K562 (cell line): ENCODE data around the gene CNOT1. TPM values are rescaled to one million over a fixed set of nuclear protein-coding genes. Genes with fewer than 3 reads are reported as not detected.
A peak's percentile ranks its signal among the peaks of the same experiment; 100 is the strongest.

Source experiments
- BRD4 ChIP-seq: fragments of 200-600 bp; sonication (generic); IDR thresholded peaks from 2 replicates; pipeline ENCODE4 v1.6.1; 2017; ENCODE audit warnings: inconsistent platforms
- CBFB ChIP-seq: sonication (generic); formaldehyde crosslinking; IDR thresholded peaks from 2 replicates; pipeline ENCODE4 v1.4.0; 2020; ENCODE audit warnings: mild to moderate bottlenecking, missing genetic modification reagents
- COPS2 ChIP-seq: fragments of 450-650 bp; conservative IDR thresholded peaks from 2 replicates; pipeline ENCODE4 v1.6.1; 2016; ENCODE audit warnings: mild to moderate bottlenecking, moderate library complexity
- CSDE1 ChIP-seq, 2 experiments: fragments of 450-650 bp; IDR thresholded peaks; 2 replicates each; pipeline ENCODE4 v1.6.1; 2016; ENCODE audit warnings: mild to moderate bottlenecking in 1 of 2
- ELF2 ChIP-seq: fragments of 250-450 bp; sonication (Bioruptor Pico); IDR thresholded peaks from 2 replicates; pipeline ENCODE4 v1.5.0; 2021; ENCODE audit warnings: mild to moderate bottlenecking
- FOSL1 ChIP-seq: fragments of 200-800 bp; sonication (Bioruptor generic); conservative IDR thresholded peaks from 2 replicates; pipeline ENCODE4 v1.6.1; 2016; ENCODE audit warnings: missing genetic modification characterization, missing compliant biosample characterization
- HDAC3 ChIP-seq: fragments of 450-650 bp; IDR thresholded peaks from 2 replicates; pipeline ENCODE4 v1.6.1; 2018; ENCODE audit warnings: borderline replicate concordance, mild to moderate bottlenecking, moderate library complexity; ENCODE audit not compliant: partially characterized antibody
- JUND ChIP-seq, 2 experiments: IDR thresholded peaks; 2 replicates in 1 of 2; 3 replicates in 1 of 2; pipeline ENCODE4 v1.6.1; 2011; ENCODE audit warnings: borderline replicate concordance in 2 of 2, low read depth in 2 of 2, low read length in 2 of 2, improper control_type of control experiment in 1 of 2, missing biosample characterization in 1 of 2, missing genetic modification characterization in 1 of 2, missing genetic modification reagents in 1 of 2
- MAFK ChIP-seq: IDR thresholded peaks from 2 replicates; pipeline ENCODE4 v1.6.1; 2011; ENCODE audit warnings: low read length, improper control_type of control experiment
- MTA2 ChIP-seq: fragments of 450-650 bp; IDR thresholded peaks from 2 replicates; pipeline ENCODE4 v1.6.1; 2016; ENCODE audit warnings: low read depth
- NR1H2 ChIP-seq: sonication (generic); formaldehyde crosslinking; IDR thresholded peaks from 2 replicates; pipeline ENCODE4 v1.4.0; 2020; ENCODE audit warnings: mild to moderate bottlenecking, missing genetic modification reagents
- NR3C1 ChIP-seq: sonication (generic); formaldehyde crosslinking; IDR thresholded peaks from 2 replicates; pipeline ENCODE4 v1.8.1; 2022; ENCODE audit warnings: missing genetic modification reagents
- PRMT5 ChIP-seq: sonication (generic); formaldehyde crosslinking; IDR thresholded peaks from 2 replicates; pipeline ENCODE4 v1.5.0; 2020; ENCODE audit warnings: missing genetic modification reagents
- PTTG1 ChIP-seq: fragments of 450-650 bp; IDR thresholded peaks from 2 replicates; pipeline ENCODE4 v1.6.1; 2016; ENCODE audit warnings: low read depth, mild to moderate bottlenecking, missing genetic modification characterization, missing compliant biosample characterization
- RBBP5 ChIP-seq: fragments of 200-600 bp; sonication (generic); IDR thresholded peaks from 2 replicates; pipeline ENCODE4 v1.6.1; 2012; ENCODE audit warnings: borderline replicate concordance, mild to moderate bottlenecking, low read length, control low read depth, inconsistent platforms; ENCODE audit not compliant: insufficient read depth, poor library complexity, severe bottlenecking
- SIN3A ChIP-seq, 2 experiments: fragments of 150-350 bp in 1 of 2; IDR thresholded peaks; 2 replicates each; pipeline ENCODE4 v1.6.1; 2011 to 2016; ENCODE audit warnings: borderline replicate concordance in 2 of 2, low read depth in 2 of 2, low read length in 2 of 2, mild to moderate bottlenecking in 2 of 2, moderate library complexity in 2 of 2; ENCODE audit not compliant: control insufficient read depth in 1 of 2
- SRF ChIP-seq, 2 experiments: fragments of 250-450, 450-650 bp in 1 of 2; sonication (Bioruptor Pico) in 1 of 2; sonication (generic) in 1 of 2; formaldehyde crosslinking; IDR thresholded peaks; 2 replicates each; pipeline versions ENCODE4 v1.5.0 to v1.5.1; 2020 to 2022; ENCODE audit warnings: mild to moderate bottlenecking in 1 of 2, missing genetic modification reagents in 1 of 2
- TSC22D4 ChIP-seq: fragments of 450-650 bp; IDR thresholded peaks from 2 replicates; pipeline ENCODE4 v1.6.1; 2016; ENCODE audit warnings: missing genetic modification characterization, missing biosample characterization, control low read depth
- XRCC3 ChIP-seq: fragments of 450-650 bp; IDR thresholded peaks from 2 replicates; pipeline ENCODE4 v1.6.1; 2017; ENCODE audit warnings: mild to moderate bottlenecking, moderate library complexity
- XRCC5 ChIP-seq: fragments of 200-400 bp; formaldehyde crosslinking; IDR thresholded peaks from 2 replicates; pipeline ENCODE4 v1.6.1; 2017; ENCODE audit warnings: low read depth, mild to moderate bottlenecking, low read length
- ZBED1 ChIP-seq: IDR thresholded peaks from 2 replicates; pipeline ENCODE4 v1.6.1; 2014
- ZNF134 ChIP-seq: fragments of 250-450 bp; sonication (Bioruptor Pico); conservative IDR thresholded peaks from 2 replicates; pipeline ENCODE4 v1.4.0; 2020
- ZNF507 ChIP-seq: conservative IDR thresholded peaks from 2 replicates; pipeline ENCODE4 v1.6.1; 2017; ENCODE audit warnings: missing genetic modification characterization, missing compliant biosample characterization
- polyA plus RNA-seq, 8 experiments: library from polyadenylated mRNA; depleted of rRNA in 4 of 8; stranded (reverse) in 5 of 8; unstranded in 3 of 8; fragments of >200 nt; fragmentation: Nextera tagmentation in 2 of 8; fragmentation: Illumina TruSeq in 1 of 8; extraction: Ambion mirVana in 2 of 8; extraction: Trizol in 1 of 8; gene quantifications; 2 replicates each; pipeline versions ENCODE4 v1.2.1 to v1.2.3, GENCODE V29; 2011 to 2014; ENCODE audit warnings: inconsistent platforms in 1 of 8, missing spikeins in 1 of 8
- total RNA-seq, 7 experiments: library from RNA; depleted of rRNA in 6 of 7; stranded (reverse); fragments of >200 nt in 6 of 7; fragmentation: Illumina TruSeq in 2 of 7; extraction: Trizol in 2 of 7; gene quantifications; 2 replicates each; pipeline versions ENCODE4 v1.2.1 to v1.2.3, GENCODE V29; 2011 to 2021; ENCODE audit warnings: low replicate concordance in 1 of 7
- TF ChIP-seq, protein P1 (sequence below): sonication (generic); formaldehyde crosslinking; IDR thresholded peaks from 2 replicates; pipeline ENCODE4 v1.8.0; 2022; ENCODE audit warnings: mild to moderate bottlenecking, missing genetic modification reagents
- TF ChIP-seq, protein P2 (sequence below): fragments of 450-650 bp; IDR thresholded peaks from 2 replicates; pipeline ENCODE4 v1.6.1; 2016; ENCODE audit warnings: borderline replicate concordance

Gene CNOT1
- total and polyA plus RNA-seq, 9 of the 15 experiments (the other 6 are each of a cell fraction or from before 2014, with no cell fraction given) = 110 to 270 (median 220) TPM

DNA sequence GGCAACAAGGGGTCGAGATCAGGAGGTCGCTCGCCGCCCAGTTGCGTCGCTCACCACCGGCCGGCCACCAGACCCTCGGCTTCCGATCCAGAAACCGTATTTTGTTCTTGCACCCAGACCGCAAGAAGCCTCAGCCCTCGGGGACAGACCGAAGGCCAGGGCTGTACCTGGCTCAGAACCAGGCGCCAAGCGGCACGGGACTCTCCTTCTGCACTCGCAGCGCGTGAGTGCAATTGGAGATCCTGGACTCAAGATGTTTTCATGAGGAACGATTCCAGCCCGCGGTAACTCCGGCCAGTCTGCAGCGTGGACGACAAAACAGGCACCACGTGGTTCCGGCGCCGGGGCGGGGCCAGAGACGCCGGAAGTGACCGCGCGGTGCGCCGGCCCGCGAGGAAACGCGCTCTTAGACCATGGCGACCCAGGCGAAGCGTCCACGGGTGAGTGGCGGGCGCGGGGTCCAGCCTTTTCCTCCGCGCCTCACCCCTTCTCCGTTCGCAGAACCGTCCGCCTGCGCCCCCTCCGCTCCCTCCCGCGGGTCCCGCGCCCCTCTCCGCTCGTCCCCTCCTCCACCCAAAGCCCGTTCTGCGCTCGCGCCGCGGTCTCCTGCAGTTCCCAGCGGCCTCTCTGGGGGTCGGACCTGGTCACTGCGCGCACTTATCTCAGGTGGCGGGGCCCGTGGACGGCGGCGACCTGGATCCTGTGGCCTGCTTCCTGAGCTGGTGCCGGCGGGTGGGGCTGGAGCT is 114.3 kb downstream of the CNOT1 start, which contains the start of gene SETD6 (continued):
- peak; percentile 34; the same call in 1 of the 2 replicates for TF ChIP-seq ELF2 (CRISPR knock-in tag)
- no peak for TF ChIP-seq ZNF134
- TF ChIP-seq, protein P1, sequence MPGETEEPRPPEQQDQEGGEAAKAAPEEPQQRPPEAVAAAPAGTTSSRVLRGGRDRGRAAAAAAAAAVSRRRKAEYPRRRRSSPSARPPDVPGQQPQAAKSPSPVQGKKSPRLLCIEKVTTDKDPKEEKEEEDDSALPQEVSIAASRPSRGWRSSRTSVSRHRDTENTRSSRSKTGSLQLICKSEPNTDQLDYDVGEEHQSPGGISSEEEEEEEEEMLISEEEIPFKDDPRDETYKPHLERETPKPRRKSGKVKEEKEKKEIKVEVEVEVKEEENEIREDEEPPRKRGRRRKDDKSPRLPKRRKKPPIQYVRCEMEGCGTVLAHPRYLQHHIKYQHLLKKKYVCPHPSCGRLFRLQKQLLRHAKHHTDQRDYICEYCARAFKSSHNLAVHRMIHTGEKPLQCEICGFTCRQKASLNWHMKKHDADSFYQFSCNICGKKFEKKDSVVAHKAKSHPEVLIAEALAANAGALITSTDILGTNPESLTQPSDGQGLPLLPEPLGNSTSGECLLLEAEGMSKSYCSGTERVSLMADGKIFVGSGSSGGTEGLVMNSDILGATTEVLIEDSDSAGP (CRISPR knock-in tag) = peak; percentile 63; the same call in 1 of the 2 replicates
- no peak for TF ChIP-seq BRD4
- no peak for TF ChIP-seq PRMT5
- no peak; the same call in 1 of the 2 replicates for TF ChIP-seq XRCC5
- TF ChIP-seq NR1H2 (CRISPR knock-in tag) = no peak; the same call in 1 of the 2 replicates
- no peak for TF ChIP-seq TSC22D4
- TF ChIP-seq COPS2 = no peak
- no peak for TF ChIP-seq SRF (CRISPR knock-in tag; IDR thresholded peaks at IDR 0.05)
- no peak for TF ChIP-seq JUND (IDR thresholded peaks at IDR 0.05; ENCODE audit: borderline replicate concordance, low read depth, low read length)
- peak; percentile 37; the same call in 1 of the 3 replicates for TF ChIP-seq JUND (tag; IDR thresholded peaks at IDR 0.05; ENCODE audit: borderline replicate concordance, low read depth, low read length)
- TF ChIP-seq CBFB = peak; percentile 93
- no peak for TF ChIP-seq ZNF507
- TF ChIP-seq CSDE1 (IDR thresholded peaks at IDR 0.05) = no peak
- no peak for TF ChIP-seq ZBED1
- peak; percentile 92 to 94 for TF ChIP-seq SIN3A (IDR thresholded peaks at IDR 0.05; ENCODE audit: borderline replicate concordance in 2 of 2, control insufficient read depth in 1 of 2, low read depth in 2 of 2, low read length in 2 of 2)
- no peak for TF ChIP-seq XRCC3
- no peak for TF ChIP-seq MTA2
- TF ChIP-seq HDAC3 = no peak
- TF ChIP-seq FOSL1 = no peak
- TF ChIP-seq, protein P2, sequence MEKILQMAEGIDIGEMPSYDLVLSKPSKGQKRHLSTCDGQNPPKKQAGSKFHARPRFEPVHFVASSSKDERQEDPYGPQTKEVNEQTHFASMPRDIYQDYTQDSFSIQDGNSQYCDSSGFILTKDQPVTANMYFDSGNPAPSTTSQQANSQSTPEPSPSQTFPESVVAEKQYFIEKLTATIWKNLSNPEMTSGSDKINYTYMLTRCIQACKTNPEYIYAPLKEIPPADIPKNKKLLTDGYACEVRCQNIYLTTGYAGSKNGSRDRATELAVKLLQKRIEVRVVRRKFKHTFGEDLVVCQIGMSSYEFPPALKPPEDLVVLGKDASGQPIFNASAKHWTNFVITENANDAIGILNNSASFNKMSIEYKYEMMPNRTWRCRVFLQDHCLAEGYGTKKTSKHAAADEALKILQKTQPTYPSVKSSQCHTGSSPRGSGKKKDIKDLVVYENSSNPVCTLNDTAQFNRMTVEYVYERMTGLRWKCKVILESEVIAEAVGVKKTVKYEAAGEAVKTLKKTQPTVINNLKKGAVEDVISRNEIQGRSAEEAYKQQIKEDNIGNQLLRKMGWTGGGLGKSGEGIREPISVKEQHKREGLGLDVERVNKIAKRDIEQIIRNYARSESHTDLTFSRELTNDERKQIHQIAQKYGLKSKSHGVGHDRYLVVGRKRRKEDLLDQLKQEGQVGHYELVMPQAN = peak; percentile 98
- TF ChIP-seq RBBP5 = peak; percentile 76
- no peak for TF ChIP-seq PTTG1
- TF ChIP-seq NR3C1 (CRISPR knock-in tag) = no peak
- TF ChIP-seq MAFK = no peak
